ENCODE data around the gene WDR54. TPM values are rescaled to one million over a fixed set of nuclear protein-coding genes. Genes with fewer than 3 reads are reported as not detected.
A peak's percentile ranks its signal among the peaks of the same experiment; 100 is the strongest.

WDR54 gene, protein sequence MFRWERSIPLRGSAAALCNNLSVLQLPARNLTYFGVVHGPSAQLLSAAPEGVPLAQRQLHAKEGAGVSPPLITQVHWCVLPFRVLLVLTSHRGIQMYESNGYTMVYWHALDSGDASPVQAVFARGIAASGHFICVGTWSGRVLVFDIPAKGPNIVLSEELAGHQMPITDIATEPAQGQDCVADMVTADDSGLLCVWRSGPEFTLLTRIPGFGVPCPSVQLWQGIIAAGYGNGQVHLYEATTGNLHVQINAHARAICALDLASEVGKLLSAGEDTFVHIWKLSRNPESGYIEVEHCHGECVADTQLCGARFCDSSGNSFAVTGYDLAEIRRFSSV
- total RNA-seq (35.6 TPM), polyA plus RNA-seq (32.5 TPM)
- long read RNA-seq, donor 1, partial matches to known transcripts = 0 of 1 reads
- long read RNA-seq, donor 1, other reads (novel, unspliced or antisense) = 0 of 1 reads
- long read RNA-seq, donor 2, transcript WDR54-201 (10 exons, 1,147 nt) = major isoform, 23 of 34 reads
- long read RNA-seq, donor 2, partial matches to known transcripts = 10 of 34 reads
- long read RNA-seq, donor 2, other reads (novel, unspliced or antisense) = 0 of 34 reads
- long read RNA-seq, donor 3, transcript WDR54-201 (10 exons, 1,147 nt) = major isoform, 18 of 23 reads
- long read RNA-seq, donor 3, partial matches to known transcripts = 0 of 23 reads
- long read RNA-seq, donor 3, other reads (novel, unspliced or antisense) = 0 of 23 reads
- long read RNA-seq, donor 4, transcript WDR54-201 (10 exons, 1,147 nt) = major isoform, 5 of 5 reads
- long read RNA-seq, donor 4, partial matches to known transcripts = 0 of 5 reads
- long read RNA-seq, donor 4, other reads (novel, unspliced or antisense) = 0 of 5 reads
- long read RNA-seq, donor 5, transcript WDR54-201 (10 exons, 1,147 nt) = major isoform, 12 of 24 reads
- long read RNA-seq, donor 5, partial matches to known transcripts = 6 of 24 reads
- long read RNA-seq, donor 5, other reads (novel, unspliced or antisense) = 0 of 24 reads
- long read RNA-seq, donor 6, transcript WDR54-201 (10 exons, 1,147 nt) = major isoform, 15 of 17 reads
- long read RNA-seq, donor 6, partial matches to known transcripts = 0 of 17 reads
- long read RNA-seq, donor 6, other reads (novel, unspliced or antisense) = 0 of 17 reads
- long read RNA-seq, donor 7, transcript WDR54-201 (10 exons, 1,147 nt) = major isoform, 11 of 15 reads
- long read RNA-seq, donor 7, partial matches to known transcripts = 0 of 15 reads
- long read RNA-seq, donor 7, other reads (novel, unspliced or antisense) = 0 of 15 reads
- long read RNA-seq, donor 8, transcript WDR54-201 (10 exons, 1,147 nt) = major isoform, 7 of 9 reads
- long read RNA-seq, donor 8, partial matches to known transcripts = 0 of 9 reads
- long read RNA-seq, donor 8, other reads (novel, unspliced or antisense) = 0 of 9 reads
- long read RNA-seq, donor 9, transcript WDR54-201 (10 exons, 1,147 nt) = major isoform, 6 of 6 reads
- long read RNA-seq, donor 9, partial matches to known transcripts = 0 of 6 reads
- long read RNA-seq, donor 9, other reads (novel, unspliced or antisense) = 0 of 6 reads
- long read RNA-seq, donor 10, transcript WDR54-201 (10 exons, 1,147 nt) = major isoform, 10 of 12 reads
- long read RNA-seq, donor 10, partial matches to known transcripts = 0 of 12 reads
- long read RNA-seq, donor 10, other reads (novel, unspliced or antisense) = 0 of 12 reads

GRCh38 chr2:74421221-74421870, at the start of gene WDR54, which contains the start of gene C2orf81:
Gene WDR54 (plus strand): TSS chr2:74421730. CDS start chr2:74422154, 424 bp downstream.
Gene C2orf81 (minus strand): TSS chr2:74421619. CDS start chr2:74421560, 59 bp downstream.
- WGBS = under 1% methylated on average over 57 of the region's 57 CpGs
- Histone ChIP-seq H3K9me3 (ENCODE audit: control insufficient read depth in 2 of 2, insufficient read depth in 1 of 2, low read length in 1 of 2) (no peaks in the 10 kb centered on the region), H3K36me3 (ENCODE audit: control insufficient read depth in 2 of 2, insufficient read depth in 2 of 2, low read length in 1 of 2) (peaks cover 12 to 17% of the 10 kb centered on the region in 2 donors), H3K4me1 (ENCODE audit: control insufficient read depth in 2 of 2, insufficient read depth in 2 of 2, low read length in 2 of 2) (peaks cover 6 to 27% of the 10 kb centered on the region in 2 donors), H3K4me3 (ENCODE audit: low read length in 2 of 2) (peak within 1 kb of the TSS; percentile 70 to 82), H3K27me3 (ENCODE audit: control insufficient read depth in 2 of 2, insufficient read depth in 1 of 2, low read length in 1 of 2) (peaks cover 0 to 20% of the 10 kb centered on the region in 2 donors), H3K27ac (ENCODE audit: low read depth in 1 of 2, low read length in 1 of 2) (peak within 1 kb of the TSS; percentile 78 to 86)
- DNase-seq (ENCODE audit: low read depth in 6 of 9, low spot score in 9 of 9) = peak; percentile 72 to 95 (median 88)

GRCh38 chr2:74372674-74373073, 48.9 kb upstream of the WDR54 start:
- Histone ChIP-seq H3K4me3 (ENCODE audit: low read length in 2 of 2) (no peak overlapping the region), H3K36me3 (ENCODE audit: control insufficient read depth in 2 of 2, insufficient read depth in 2 of 2, low read length in 1 of 2) (peaks cover 52 to 57% of the 10 kb centered on the region in 2 donors), H3K27me3 (ENCODE audit: control insufficient read depth in 2 of 2, insufficient read depth in 1 of 2, low read length in 1 of 2) (no peaks in the 10 kb centered on the region), H3K9me3 (ENCODE audit: control insufficient read depth in 2 of 2, insufficient read depth in 1 of 2, low read length in 1 of 2) (no peaks in the 10 kb centered on the region), H3K4me1 (ENCODE audit: control insufficient read depth in 2 of 2, insufficient read depth in 2 of 2, low read length in 2 of 2) (peaks cover 0 to 9% of the 10 kb centered on the region in 2 donors), H3K27ac (ENCODE audit: low read depth in 1 of 2, low read length in 1 of 2) (no peak overlapping the region)
- WGBS = 98% methylated on average over 6 of the region's 6 CpGs
- DNase-seq (ENCODE audit: low read depth in 6 of 9, low spot score in 9 of 9) = no peak

- H3K4me3 ChIP-seq (ENCODE audit: low read length in 2 of 2) = no peak overlapping the region
- H3K27ac ChIP-seq (ENCODE audit: low read depth in 1 of 2, low read length in 1 of 2) = no peak overlapping the region
- H3K9me3 ChIP-seq (ENCODE audit: control insufficient read depth in 2 of 2, insufficient read depth in 1 of 2, low read length in 1 of 2) = no peaks in the 10 kb centered on the region
- H3K36me3 ChIP-seq (ENCODE audit: control insufficient read depth in 2 of 2, insufficient read depth in 2 of 2, low read length in 1 of 2) = peaks cover 50 to 56% of the 10 kb centered on the region in 2 donors
- DNase-seq (ENCODE audit: low read depth in 6 of 9, low spot score in 9 of 9) = no peak
- no peaks in the 10 kb centered on the region for H3K27me3 ChIP-seq (ENCODE audit: control insufficient read depth in 2 of 2, insufficient read depth in 1 of 2, low read length in 1 of 2)
- peaks cover 0 to 9% of the 10 kb centered on the region in 2 donors for H3K4me1 ChIP-seq (ENCODE audit: control insufficient read depth in 2 of 2, insufficient read depth in 2 of 2, low read length in 2 of 2)
- 98% methylated on average over 5 of the region's 5 CpGs for WGBS
Observed at GRCh38 chr2:74373221-74373676, 48.3 kb upstream of the WDR54 start.

DNA sequence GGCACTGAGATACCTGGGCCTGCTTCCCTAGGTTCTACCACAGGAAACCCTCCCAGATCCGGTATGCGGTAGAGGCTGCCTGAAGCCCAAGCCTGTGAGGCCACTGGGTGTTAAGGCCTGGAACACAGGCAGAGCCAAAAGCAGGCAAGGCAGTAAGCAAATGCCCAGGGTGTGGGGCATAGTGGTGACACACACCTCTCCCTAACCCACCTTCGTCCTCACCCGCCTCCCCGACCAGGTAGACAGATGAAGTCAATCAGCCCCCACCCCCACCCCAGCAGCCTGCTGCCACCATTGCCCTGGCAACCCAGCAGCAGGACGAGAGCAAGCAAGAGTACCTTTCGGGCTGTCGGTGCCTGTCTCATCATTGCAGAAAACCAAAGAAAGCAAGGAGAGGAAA, 47.5 kb upstream of the WDR54 start:
- 90% methylated on average over 8 of the region's 8 CpGs for WGBS
- no peak overlapping the region for H3K27ac ChIP-seq (ENCODE audit: low read depth in 1 of 2, low read length in 1 of 2)
- H3K36me3 ChIP-seq (ENCODE audit: control insufficient read depth in 2 of 2, insufficient read depth in 2 of 2, low read length in 1 of 2) = peaks cover 43 to 49% of the 10 kb centered on the region in 2 donors
- H3K4me3 ChIP-seq (ENCODE audit: low read length in 2 of 2) = no peak overlapping the region
- DNase-seq (ENCODE audit: low read depth in 6 of 9, low spot score in 9 of 9) = no peak
- H3K27me3 ChIP-seq (ENCODE audit: control insufficient read depth in 2 of 2, insufficient read depth in 1 of 2, low read length in 1 of 2) = no peaks in the 10 kb centered on the region
- peaks cover 0 to 12% of the 10 kb centered on the region in 2 donors for H3K4me1 ChIP-seq (ENCODE audit: control insufficient read depth in 2 of 2, insufficient read depth in 2 of 2, low read length in 2 of 2)
- no peaks in the 10 kb centered on the region for H3K9me3 ChIP-seq (ENCODE audit: control insufficient read depth in 2 of 2, insufficient read depth in 1 of 2, low read length in 1 of 2)

- DNase-seq (ENCODE audit: low read depth in 6 of 9, low spot score in 9 of 9) = peak in 1 of 9 donors; percentile 6
- Histone ChIP-seq H3K4me3 (ENCODE audit: low read length in 2 of 2) (no peak overlapping the region), H3K36me3 (ENCODE audit: control insufficient read depth in 2 of 2, insufficient read depth in 2 of 2, low read length in 1 of 2) (peaks cover 37 to 43% of the 10 kb centered on the region in 2 donors), H3K9me3 (ENCODE audit: control insufficient read depth in 2 of 2, insufficient read depth in 1 of 2, low read length in 1 of 2) (no peaks in the 10 kb centered on the region), H3K4me1 (ENCODE audit: control insufficient read depth in 2 of 2, insufficient read depth in 2 of 2, low read length in 2 of 2) (peaks cover 0 to 12% of the 10 kb centered on the region in 2 donors), H3K27me3 (ENCODE audit: control insufficient read depth in 2 of 2, insufficient read depth in 1 of 2, low read length in 1 of 2) (no peaks in the 10 kb centered on the region), H3K27ac (ENCODE audit: low read depth in 1 of 2, low read length in 1 of 2) (no peak overlapping the region)
- WGBS = 90% methylated on average over 19 of the region's 19 CpGs
Observed at GRCh38 chr2:74374509-74375205, 46.9 kb upstream of the WDR54 start.

DNA sequence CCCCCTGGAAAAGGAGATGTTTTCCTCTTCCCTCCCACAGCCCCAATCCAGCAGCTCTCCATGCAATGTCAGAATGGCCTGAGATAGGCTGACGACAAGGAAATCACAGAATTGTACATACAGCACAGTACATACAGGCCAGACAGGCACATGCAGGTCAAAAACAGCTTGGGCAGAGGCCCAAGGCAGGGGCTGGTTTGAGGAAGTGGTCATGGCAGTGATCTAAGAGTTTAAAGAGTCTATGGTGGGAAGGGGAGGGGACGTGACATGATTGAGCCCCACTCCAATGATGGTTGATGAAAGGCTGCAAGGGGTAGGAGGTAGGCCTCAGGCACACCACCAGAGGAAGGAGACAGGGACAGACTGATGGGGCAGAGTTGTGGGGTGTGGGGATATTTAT, 45.7 kb upstream of the WDR54 start:
- peaks cover 25 to 31% of the 10 kb centered on the region in 2 donors for H3K36me3 ChIP-seq (ENCODE audit: control insufficient read depth in 2 of 2, insufficient read depth in 2 of 2, low read length in 1 of 2)
- H3K4me1 ChIP-seq (ENCODE audit: control insufficient read depth in 2 of 2, insufficient read depth in 2 of 2, low read length in 2 of 2) = peaks cover 4 to 24% of the 10 kb centered on the region in 2 donors

GRCh38 chr2:74378007-74378406, 43.5 kb upstream of the WDR54 start:
- H3K9me3 ChIP-seq (ENCODE audit: control insufficient read depth in 2 of 2, insufficient read depth in 1 of 2, low read length in 1 of 2) = no peaks in the 10 kb centered on the region
- H3K27me3 ChIP-seq (ENCODE audit: control insufficient read depth in 2 of 2, insufficient read depth in 1 of 2, low read length in 1 of 2) = no peaks in the 10 kb centered on the region
- no peak overlapping the region for H3K4me3 ChIP-seq (ENCODE audit: low read length in 2 of 2)
- no peak overlapping the region for H3K27ac ChIP-seq (ENCODE audit: low read depth in 1 of 2, low read length in 1 of 2)
- peaks cover 4 to 24% of the 10 kb centered on the region in 2 donors for H3K4me1 ChIP-seq (ENCODE audit: control insufficient read depth in 2 of 2, insufficient read depth in 2 of 2, low read length in 2 of 2)
- peaks cover 18 to 24% of the 10 kb centered on the region in 2 donors for H3K36me3 ChIP-seq (ENCODE audit: control insufficient read depth in 2 of 2, insufficient read depth in 2 of 2, low read length in 1 of 2)
- no peak for DNase-seq (ENCODE audit: low read depth in 6 of 9, low spot score in 9 of 9)
- WGBS = 96% methylated on average over 10 of the region's 10 CpGs

More for the DNA sequence above, 45.7 kb upstream of the WDR54 start:
- DNase-seq (ENCODE audit: low read depth in 6 of 9, low spot score in 9 of 9) = no peak
- H3K9me3 ChIP-seq (ENCODE audit: control insufficient read depth in 2 of 2, insufficient read depth in 1 of 2, low read length in 1 of 2) = no peaks in the 10 kb centered on the region
- no peak overlapping the region for H3K27ac ChIP-seq (ENCODE audit: low read depth in 1 of 2, low read length in 1 of 2)
- WGBS = 93% methylated on average over 2 of the region's 2 CpGs
- H3K27me3 ChIP-seq (ENCODE audit: control insufficient read depth in 2 of 2, insufficient read depth in 1 of 2, low read length in 1 of 2) = no peaks in the 10 kb centered on the region
- no peak overlapping the region for H3K4me3 ChIP-seq (ENCODE audit: low read length in 2 of 2)

Measured in thymus (tissue), 14 donors.